ENCODE data around the gene UGT1A1.
"Not testable (repeated sequence)": the region's sequence is repeated elsewhere in the genome, so short reads cannot be mapped to it uniquely, and the experiment has no call there.

UGT1A1 gene

GRCh38 chr2:233743464-233744259, 16.4 kb upstream of the UGT1A1 start:
- Histone ChIP-seq H3K4me3 (ENCODE audit: low read depth in 1 of 2, low read length in 2 of 2) (no peak overlapping the region), H3K4me1 (ENCODE audit: control insufficient read depth in 1 of 2, insufficient read depth in 2 of 2, low read length in 2 of 2) (peaks cover 9 to 11% of the 10 kb centered on the region in 2 donors), H3K36me3 (ENCODE audit: control insufficient read depth in 1 of 2, insufficient read depth in 2 of 2, low read length in 2 of 2) (no peaks in the 10 kb centered on the region), H3K9me3 (ENCODE audit: control insufficient read depth in 1 of 2, low read length in 2 of 2) (no peaks in the 10 kb centered on the region), H3K27me3 (ENCODE audit: control insufficient read depth in 1 of 2, insufficient read depth in 2 of 2, low read length in 2 of 2) (no peaks in the 10 kb centered on the region), H3K9ac (ENCODE audit: low read depth in 1 of 2, low read length in 2 of 2) (no peak overlapping the region), H3K27ac (ENCODE audit: low read depth, low read length) (no peak overlapping the region)

- no peaks in the 10 kb centered on the region for H3K36me3 ChIP-seq (ENCODE audit: control insufficient read depth in 1 of 2, insufficient read depth in 2 of 2, low read length in 2 of 2)
Observed at GRCh38 chr2:233745073-233745755, 14.9 kb upstream of the UGT1A1 start.

GRCh38 chr2:233745838-233746237, 14.2 kb upstream of the UGT1A1 start:
- not testable (repeated sequence) for H3K4me3 ChIP-seq (ENCODE audit: low read depth in 1 of 2, low read length in 2 of 2); H3K27ac ChIP-seq (ENCODE audit: low read depth, low read length)

More at GRCh38 chr2:233745073-233745755, 14.9 kb upstream of the UGT1A1 start:
- H3K9ac ChIP-seq (ENCODE audit: low read depth in 1 of 2, low read length in 2 of 2): no peak overlapping the region
- H3K9me3 ChIP-seq (ENCODE audit: control insufficient read depth in 1 of 2, low read length in 2 of 2): no peaks in the 10 kb centered on the region
- H3K27ac ChIP-seq (ENCODE audit: low read depth, low read length): no peak overlapping the region
- H3K27me3 ChIP-seq (ENCODE audit: control insufficient read depth in 1 of 2, insufficient read depth in 2 of 2, low read length in 2 of 2): no peaks in the 10 kb centered on the region
- no peak overlapping the region for H3K4me3 ChIP-seq (ENCODE audit: low read depth in 1 of 2, low read length in 2 of 2)
- H3K4me1 ChIP-seq (ENCODE audit: control insufficient read depth in 1 of 2, insufficient read depth in 2 of 2, low read length in 2 of 2): peaks cover 5 to 11% of the 10 kb centered on the region in 2 donors

GRCh38 chr2:233746475-233747282, 13.4 kb upstream of the UGT1A1 start:
- Histone ChIP-seq H3K4me3 (ENCODE audit: low read depth in 1 of 2, low read length in 2 of 2) (no peak overlapping the region), H3K9me3 (ENCODE audit: control insufficient read depth in 1 of 2, low read length in 2 of 2) (peaks cover 9 to 11% of the 10 kb centered on the region in 2 donors), H3K27me3 (ENCODE audit: control insufficient read depth in 1 of 2, insufficient read depth in 2 of 2, low read length in 2 of 2) (no peaks in the 10 kb centered on the region), H3K4me1 (ENCODE audit: control insufficient read depth in 1 of 2, insufficient read depth in 2 of 2, low read length in 2 of 2) (peaks cover 5 to 11% of the 10 kb centered on the region in 2 donors), H3K36me3 (ENCODE audit: control insufficient read depth in 1 of 2, insufficient read depth in 2 of 2, low read length in 2 of 2) (no peaks in the 10 kb centered on the region), H3K27ac (ENCODE audit: low read depth, low read length) (no peak overlapping the region), H3K9ac (ENCODE audit: low read depth in 1 of 2, low read length in 2 of 2) (no peak overlapping the region)

More at GRCh38 chr2:233745838-233746237, 14.2 kb upstream of the UGT1A1 start:
- H3K9ac ChIP-seq (ENCODE audit: low read depth in 1 of 2, low read length in 2 of 2); H3K36me3 ChIP-seq (ENCODE audit: control insufficient read depth in 1 of 2, insufficient read depth in 2 of 2, low read length in 2 of 2); H3K9me3 ChIP-seq (ENCODE audit: control insufficient read depth in 1 of 2, low read length in 2 of 2); H3K27me3 ChIP-seq (ENCODE audit: control insufficient read depth in 1 of 2, insufficient read depth in 2 of 2, low read length in 2 of 2): not testable (repeated sequence)
- H3K4me1 ChIP-seq (ENCODE audit: control insufficient read depth in 1 of 2, insufficient read depth in 2 of 2, low read length in 2 of 2): peaks cover 5 to 11% of the 10 kb centered on the region in 2 donors

GRCh38 chr2:233747283-233747544, 12.9 kb upstream of the UGT1A1 start:
- Histone ChIP-seq H3K4me3 (ENCODE audit: low read depth in 1 of 2, low read length in 2 of 2) (no peak overlapping the region), H3K27ac (ENCODE audit: low read depth, low read length) (no peak overlapping the region), H3K9me3 (ENCODE audit: control insufficient read depth in 1 of 2, low read length in 2 of 2) (peaks cover 9 to 11% of the 10 kb centered on the region in 2 donors), H3K36me3 (ENCODE audit: control insufficient read depth in 1 of 2, insufficient read depth in 2 of 2, low read length in 2 of 2) (no peaks in the 10 kb centered on the region), H3K27me3 (ENCODE audit: control insufficient read depth in 1 of 2, insufficient read depth in 2 of 2, low read length in 2 of 2) (no peaks in the 10 kb centered on the region), H3K9ac (ENCODE audit: low read depth in 1 of 2, low read length in 2 of 2) (no peak overlapping the region), H3K4me1 (ENCODE audit: control insufficient read depth in 1 of 2, insufficient read depth in 2 of 2, low read length in 2 of 2) (peaks cover 5 to 11% of the 10 kb centered on the region in 2 donors)

GRCh38 chr2:233750689-233751088, 9.4 kb upstream of the UGT1A1 start:
- H3K4me3 ChIP-seq (ENCODE audit: low read depth in 1 of 2, low read length in 2 of 2); H3K27me3 ChIP-seq (ENCODE audit: control insufficient read depth in 1 of 2, insufficient read depth in 2 of 2, low read length in 2 of 2); H3K27ac ChIP-seq (ENCODE audit: low read depth, low read length); H3K4me1 ChIP-seq (ENCODE audit: control insufficient read depth in 1 of 2, insufficient read depth in 2 of 2, low read length in 2 of 2); H3K36me3 ChIP-seq (ENCODE audit: control insufficient read depth in 1 of 2, insufficient read depth in 2 of 2, low read length in 2 of 2); H3K9ac ChIP-seq (ENCODE audit: low read depth in 1 of 2, low read length in 2 of 2): not testable (repeated sequence)
- H3K9me3 ChIP-seq (ENCODE audit: control insufficient read depth in 1 of 2, low read length in 2 of 2): peaks cover 9 to 11% of the 10 kb centered on the region in 2 donors

GRCh38 chr2:233751212-233752009, 8.7 kb upstream of the UGT1A1 start:
- H3K9ac ChIP-seq (ENCODE audit: low read depth in 1 of 2, low read length in 2 of 2); H3K4me3 ChIP-seq (ENCODE audit: low read depth in 1 of 2, low read length in 2 of 2); H3K27me3 ChIP-seq (ENCODE audit: control insufficient read depth in 1 of 2, insufficient read depth in 2 of 2, low read length in 2 of 2); H3K27ac ChIP-seq (ENCODE audit: low read depth, low read length); H3K36me3 ChIP-seq (ENCODE audit: control insufficient read depth in 1 of 2, insufficient read depth in 2 of 2, low read length in 2 of 2); H3K4me1 ChIP-seq (ENCODE audit: control insufficient read depth in 1 of 2, insufficient read depth in 2 of 2, low read length in 2 of 2): not testable (repeated sequence)
- peaks cover 9 to 11% of the 10 kb centered on the region in 2 donors for H3K9me3 ChIP-seq (ENCODE audit: control insufficient read depth in 1 of 2, low read length in 2 of 2)

GRCh38 chr2:233754872-233755611, 5.0 kb upstream of the UGT1A1 start:
- Histone ChIP-seq H3K9ac (ENCODE audit: low read depth in 1 of 2, low read length in 2 of 2) (no peak overlapping the region), H3K4me3 (ENCODE audit: low read depth in 1 of 2, low read length in 2 of 2) (no peak overlapping the region), H3K36me3 (ENCODE audit: control insufficient read depth in 1 of 2, insufficient read depth in 2 of 2, low read length in 2 of 2) (no peaks in the 10 kb centered on the region), H3K27me3 (ENCODE audit: control insufficient read depth in 1 of 2, insufficient read depth in 2 of 2, low read length in 2 of 2) (no peaks in the 10 kb centered on the region), H3K4me1 (ENCODE audit: control insufficient read depth in 1 of 2, insufficient read depth in 2 of 2, low read length in 2 of 2) (peaks cover 19 to 28% of the 10 kb centered on the region in 2 donors), H3K27ac (ENCODE audit: low read depth, low read length) (no peak overlapping the region), H3K9me3 (ENCODE audit: control insufficient read depth in 1 of 2, low read length in 2 of 2) (peaks cover 9 to 11% of the 10 kb centered on the region in 2 donors)

GRCh38 chr2:233756429-233757081, 3.5 kb upstream of the UGT1A1 start:
- Histone ChIP-seq H3K9me3 (ENCODE audit: control insufficient read depth in 1 of 2, low read length in 2 of 2) (no peaks in the 10 kb centered on the region), H3K4me1 (ENCODE audit: control insufficient read depth in 1 of 2, insufficient read depth in 2 of 2, low read length in 2 of 2) (peaks cover 28 to 41% of the 10 kb centered on the region in 2 donors), H3K27ac (ENCODE audit: low read depth, low read length) (no peak overlapping the region), H3K27me3 (ENCODE audit: control insufficient read depth in 1 of 2, insufficient read depth in 2 of 2, low read length in 2 of 2) (no peaks in the 10 kb centered on the region), H3K9ac (ENCODE audit: low read depth in 1 of 2, low read length in 2 of 2) (no peak overlapping the region), H3K36me3 (ENCODE audit: control insufficient read depth in 1 of 2, insufficient read depth in 2 of 2, low read length in 2 of 2) (no peaks in the 10 kb centered on the region), H3K4me3 (ENCODE audit: low read depth in 1 of 2, low read length in 2 of 2) (no peak overlapping the region)
